Glomerular visceral epithelial cell (primary cell): Measurements from ENCODE around the gene ATP9B.
"Not testable (repeated sequence)": the region's sequence is repeated elsewhere in the genome, so short reads cannot be mapped to it uniquely, and the experiment has no call there.

Experiments
- DNase-seq: peaks from one replicate; pipeline ENCODE4 v3.0.0-alpha.2; 2016; ENCODE audit errors: extremely low spot score

ATP9B gene

GRCh38 chr18:79136742-79137141 is 67.5 kb downstream of the ATP9B start:
- no peak for DNase-seq

GRCh38 chr18:79139206-79139605 is 70.0 kb downstream of the ATP9B start:
- DNase-seq, result no peak

GRCh38 chr18:79147014-79147413 is 77.8 kb downstream of the ATP9B start:
- no peak for DNase-seq

GRCh38 chr18:79151191-79151590 is 82.0 kb downstream of the ATP9B start:
- no peak for DNase-seq

GRCh38 chr18:79156327-79156726 is 87.1 kb downstream of the ATP9B start:
- DNase-seq, result no peak

GRCh38 chr18:79164706-79165105 is 95.5 kb downstream of the ATP9B start:
- no peak for DNase-seq

GRCh38 chr18:79166702-79167101 is 97.5 kb downstream of the ATP9B start:
- no peak for DNase-seq

- no peak for DNase-seq
Measured at GRCh38 chr18:79167526-79168190, 98.5 kb downstream of the ATP9B start.

- DNase-seq, result no peak
Measured at GRCh38 chr18:79169958-79170555, 100.9 kb downstream of the ATP9B start.

GRCh38 chr18:79172331-79172730 is 103.1 kb downstream of the ATP9B start:
- not testable (repeated sequence) for DNase-seq

- no peak for DNase-seq
Measured at GRCh38 chr18:79173742-79174141, 104.5 kb downstream of the ATP9B start.

- no peak for DNase-seq
Measured at GRCh38 chr18:79178113-79178531, 108.9 kb downstream of the ATP9B start.

GRCh38 chr18:79182047-79182713 is 113.0 kb downstream of the ATP9B start:
- no peak for DNase-seq

- no peak for DNase-seq
Measured at GRCh38 chr18:79185648-79186047, 116.5 kb downstream of the ATP9B start.

GRCh38 chr18:79186649-79187048 is 117.5 kb downstream of the ATP9B start:
- no peak for DNase-seq

- no peak for DNase-seq
Measured at GRCh38 chr18:79187532-79188277, 118.5 kb downstream of the ATP9B start.

- DNase-seq, result no peak
Measured at GRCh38 chr18:79191418-79191817, 122.2 kb downstream of the ATP9B start.

GRCh38 chr18:79191956-79192355 is 122.8 kb downstream of the ATP9B start:
- no peak for DNase-seq

GRCh38 chr18:79193826-79194225 is 124.6 kb downstream of the ATP9B start:
- no peak for DNase-seq

- DNase-seq, result no peak
Measured at GRCh38 chr18:79195716-79196683, 126.8 kb downstream of the ATP9B start.

- no peak for DNase-seq
Measured at GRCh38 chr18:79197531-79197930, 128.3 kb downstream of the ATP9B start.
